8988T (cell line): ENCODE measurements around the gene TTL.
"Not testable (repeated sequence)": the region's sequence is repeated elsewhere in the genome, so short reads cannot be mapped to it uniquely, and the experiment has no call there.

ENCODE experiments used
- DNase-seq: peaks from one replicate; pipeline ENCODE4 v3.0.0; 2011

Gene TTL

DNA sequence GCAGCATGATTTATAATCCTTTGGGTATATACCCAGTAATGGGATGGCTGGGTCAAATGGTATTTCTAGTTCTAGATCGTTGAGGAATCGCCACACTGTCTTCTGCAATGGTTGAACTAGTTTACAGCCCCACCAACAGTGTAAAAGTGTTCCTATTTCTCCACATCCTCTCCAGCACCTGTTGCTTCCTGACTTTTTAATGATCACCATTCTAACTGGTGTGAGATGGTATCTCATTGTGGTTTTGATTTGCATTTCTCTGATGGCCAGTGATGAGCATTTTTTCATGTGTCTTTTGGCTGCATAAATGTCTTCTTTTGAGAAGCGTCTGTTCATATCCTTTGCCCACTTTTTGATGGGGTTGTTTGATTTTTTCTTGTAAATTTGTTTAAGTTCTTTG lies 42.3 kb downstream of the TTL start:
- not testable (repeated sequence) for DNase-seq

DNA sequence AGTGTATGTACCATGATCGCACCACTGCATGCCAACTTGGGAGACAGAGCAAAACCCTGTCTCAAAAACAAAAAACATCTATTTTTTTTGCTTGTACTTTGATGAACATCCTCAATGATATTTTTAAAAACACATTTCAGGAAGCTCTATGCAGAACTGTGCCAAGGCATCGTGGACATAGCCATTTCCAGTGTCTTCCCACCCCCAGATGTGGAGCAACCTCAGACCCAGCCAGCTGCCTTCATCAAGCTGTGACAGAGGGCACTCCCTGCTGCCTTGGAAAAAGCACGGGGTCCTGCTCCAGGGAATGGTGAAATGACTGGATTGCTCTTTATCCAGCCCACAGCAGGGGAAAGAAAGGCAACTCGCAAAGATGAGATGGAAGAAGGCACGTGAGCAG lies 46.6 kb downstream of the TTL start:
- DNase-seq: no peak

DNA sequence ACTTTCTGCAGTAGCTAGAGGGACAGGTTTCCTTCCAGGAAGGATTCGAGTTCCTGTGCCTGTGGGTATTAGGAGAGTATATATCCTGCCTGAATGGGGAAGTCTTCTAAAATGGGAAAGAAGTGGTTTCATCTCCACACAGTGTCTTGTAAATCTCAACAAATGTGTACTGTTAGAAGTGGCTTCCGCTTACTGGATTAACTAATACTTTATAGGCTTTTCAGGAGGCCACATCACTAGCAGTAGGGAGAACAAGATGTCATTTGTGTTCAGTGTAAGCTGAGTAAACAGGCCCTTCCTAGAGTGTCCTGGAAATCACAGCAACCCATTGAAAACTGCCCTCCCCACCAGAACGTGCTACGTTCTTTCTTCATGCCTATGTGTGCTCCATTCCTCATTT lies 47.8 kb downstream of the TTL start:
- DNase-seq: no peak

DNA sequence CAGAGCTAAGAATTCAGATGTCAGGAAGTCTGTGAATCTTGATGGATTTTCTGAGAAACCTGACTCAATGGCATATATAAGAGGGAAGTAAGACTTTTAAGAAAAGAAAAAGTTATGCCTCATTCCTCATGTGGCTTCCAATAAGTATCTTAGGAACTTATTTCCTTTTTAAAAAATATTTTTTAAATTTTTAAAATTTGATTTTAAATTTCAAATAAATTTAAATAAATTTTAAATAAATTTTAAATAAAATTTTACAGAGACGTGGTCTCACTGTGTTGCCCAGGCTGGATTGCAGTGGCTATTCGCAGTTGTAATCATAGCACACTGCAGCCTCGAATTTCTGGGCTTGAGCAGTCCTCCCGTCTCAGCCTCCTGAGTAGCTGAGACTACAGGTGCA lies 48.8 kb downstream of the TTL start:
- no peak for DNase-seq

DNA sequence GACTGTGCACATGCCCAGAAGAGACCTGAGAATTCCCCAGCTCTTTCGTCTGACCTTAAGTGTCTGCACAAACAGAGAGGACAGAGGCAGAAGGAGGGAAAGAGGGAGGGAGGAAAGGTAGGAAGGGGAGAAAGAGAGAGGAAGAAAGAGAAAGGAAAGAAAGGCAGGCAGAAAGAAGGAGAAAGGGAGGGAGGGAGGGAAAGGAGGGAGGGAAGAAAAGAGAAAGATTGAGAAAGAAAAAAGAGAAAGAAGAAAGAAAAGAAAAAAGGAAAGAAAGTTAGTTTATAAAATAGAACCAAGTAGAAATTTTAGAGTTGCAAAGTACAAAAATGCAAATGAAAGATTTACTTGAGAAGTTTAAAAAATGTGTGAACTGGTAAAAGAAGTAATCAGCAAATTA lies 52.9 kb downstream of the TTL start:
- no peak for DNase-seq

DNA sequence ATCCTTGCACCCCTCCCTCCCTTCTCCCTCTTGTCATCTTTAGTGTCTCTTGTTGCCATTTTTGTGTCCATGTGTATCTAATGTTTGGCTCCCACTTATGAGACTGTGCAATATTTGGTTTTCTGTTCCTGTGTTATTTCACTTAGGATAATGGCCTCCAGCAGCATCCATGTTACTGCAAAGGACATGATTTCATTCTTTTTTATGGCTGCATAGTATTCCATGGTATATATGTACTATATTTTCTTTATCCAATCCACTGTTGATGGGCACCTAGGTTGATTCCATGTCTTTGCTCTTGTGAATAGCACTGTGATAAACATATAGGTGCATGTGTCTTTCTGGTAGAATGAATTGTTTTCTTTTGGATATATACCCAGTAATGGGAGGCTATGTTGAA lies 54.7 kb downstream of the TTL start:
- DNase-seq: not testable (repeated sequence)

DNA sequence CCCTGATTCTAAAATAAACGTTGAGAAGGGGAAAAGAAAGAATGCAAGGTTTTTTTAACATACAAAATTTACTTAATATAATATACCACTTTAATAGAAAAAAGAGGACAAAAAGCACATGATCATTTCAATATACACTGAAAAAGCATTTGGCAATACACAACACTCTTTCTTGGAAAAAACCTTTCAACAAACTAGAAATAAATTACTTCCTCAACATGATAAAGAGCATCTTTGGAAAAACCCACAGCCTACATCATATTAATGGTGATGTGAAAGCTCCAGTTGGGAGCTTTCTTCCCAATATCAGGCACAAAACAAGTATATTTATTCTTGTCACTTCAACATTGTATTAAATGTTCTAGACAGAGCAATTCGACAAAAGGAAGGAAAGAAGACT lies 57.4 kb downstream of the TTL start:
- no peak for DNase-seq

DNA sequence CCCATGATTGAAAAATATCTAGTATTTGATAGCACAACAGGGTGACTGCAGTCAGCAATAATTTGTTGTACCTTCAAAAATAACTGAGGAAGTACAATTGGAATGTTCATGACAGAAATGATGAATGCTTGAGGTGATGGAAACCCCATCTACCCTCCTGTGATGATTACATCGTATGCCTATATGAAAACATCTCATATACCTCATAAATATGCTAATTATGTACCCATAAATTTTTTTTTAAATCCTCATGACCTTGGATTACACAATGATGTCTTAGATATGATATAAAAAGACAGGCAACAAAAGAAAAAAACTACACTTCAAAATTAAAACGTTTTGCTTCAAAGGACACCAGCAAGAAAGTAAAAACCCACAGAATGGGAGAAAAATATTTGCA lies 59.0 kb downstream of the TTL start:
- no peak for DNase-seq

DNA sequence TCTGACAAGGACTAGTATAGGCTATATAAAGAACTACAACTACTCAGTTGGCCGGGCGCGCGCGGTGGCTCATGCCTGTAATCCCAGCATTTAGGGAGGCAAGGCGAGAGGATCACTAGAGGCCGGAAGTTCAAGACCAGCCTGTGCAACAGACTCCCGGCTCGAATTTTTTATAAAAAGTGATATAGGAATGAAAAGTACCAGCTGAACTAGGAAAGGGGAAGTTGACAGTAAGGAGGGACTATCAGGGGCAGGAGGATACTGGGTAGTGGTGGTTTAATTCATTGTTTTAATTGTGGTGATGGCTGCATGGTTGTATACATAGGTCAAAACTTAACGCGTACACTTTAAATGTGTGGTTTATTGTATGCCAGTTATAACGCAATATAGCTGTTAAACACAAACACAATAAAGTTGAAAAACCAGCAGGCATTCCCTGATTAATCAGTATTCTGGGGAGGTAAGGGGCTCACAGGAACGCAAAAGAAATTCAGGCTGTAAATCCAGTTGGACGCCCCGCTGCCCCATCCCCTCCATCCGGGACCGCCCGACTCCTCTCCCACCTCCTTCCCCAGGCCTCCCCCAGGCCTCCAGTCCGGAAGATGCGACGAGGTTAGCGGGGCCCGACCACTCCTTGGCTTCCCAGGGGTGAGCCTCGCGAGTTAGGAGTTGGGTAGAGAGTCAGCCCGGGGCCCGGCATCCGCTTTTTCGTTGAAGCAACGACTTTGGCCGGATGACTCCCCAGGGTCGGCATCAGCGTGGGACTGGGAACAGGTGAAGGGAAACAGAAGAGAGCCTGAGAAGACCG lies 59.6 kb downstream of the TTL start:
- DNase-seq: peak; percentile 45

DNA sequence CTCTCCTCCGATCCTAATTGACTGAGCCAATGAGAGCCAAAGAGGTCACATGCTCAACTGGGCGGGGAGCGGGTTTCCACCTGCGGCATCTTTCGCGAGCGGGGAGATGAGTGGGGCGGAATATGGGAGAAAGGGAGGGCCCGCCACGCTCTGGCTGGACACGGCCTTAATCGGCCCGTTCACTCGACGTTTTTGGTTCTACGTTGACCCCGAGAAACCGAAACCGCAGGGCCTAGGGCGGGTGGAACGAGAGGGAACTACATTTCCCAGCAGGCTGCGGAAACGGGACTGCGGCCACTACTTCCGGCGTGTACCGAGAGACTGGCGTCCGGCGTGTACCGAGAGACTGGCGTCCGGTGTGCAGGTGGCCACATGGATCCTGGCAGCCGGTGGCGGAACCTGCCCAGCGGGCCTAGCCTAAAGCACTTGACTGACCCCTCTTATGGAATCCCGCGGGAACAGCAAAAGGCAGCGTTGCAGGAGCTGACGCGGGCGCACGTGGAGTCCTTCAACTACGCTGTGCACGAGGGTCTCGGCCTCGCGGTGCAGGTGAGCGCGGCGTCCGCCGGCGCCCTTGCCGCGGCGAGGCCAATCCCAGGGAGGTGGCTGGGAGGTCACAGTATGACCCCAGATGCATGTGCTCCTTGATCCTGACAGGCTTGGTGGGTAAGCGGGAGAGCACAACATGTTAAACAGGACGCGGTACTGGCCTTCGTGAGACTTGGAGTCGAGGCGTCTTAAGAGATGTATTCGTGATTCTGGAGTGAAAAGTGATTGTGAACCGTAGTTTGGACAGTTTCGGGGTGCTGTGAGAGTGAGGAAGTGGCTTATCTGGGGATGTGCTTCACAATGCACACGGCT lies 60.4 kb downstream of the TTL start, which contains the start of gene POLR1B:
POLR1B (plus strand) TSS at position 343 of the 861 bp plus-strand sequence; CDS start at position 373, 30 bp downstream.
- DNase-seq: peak; percentile 58

DNA sequence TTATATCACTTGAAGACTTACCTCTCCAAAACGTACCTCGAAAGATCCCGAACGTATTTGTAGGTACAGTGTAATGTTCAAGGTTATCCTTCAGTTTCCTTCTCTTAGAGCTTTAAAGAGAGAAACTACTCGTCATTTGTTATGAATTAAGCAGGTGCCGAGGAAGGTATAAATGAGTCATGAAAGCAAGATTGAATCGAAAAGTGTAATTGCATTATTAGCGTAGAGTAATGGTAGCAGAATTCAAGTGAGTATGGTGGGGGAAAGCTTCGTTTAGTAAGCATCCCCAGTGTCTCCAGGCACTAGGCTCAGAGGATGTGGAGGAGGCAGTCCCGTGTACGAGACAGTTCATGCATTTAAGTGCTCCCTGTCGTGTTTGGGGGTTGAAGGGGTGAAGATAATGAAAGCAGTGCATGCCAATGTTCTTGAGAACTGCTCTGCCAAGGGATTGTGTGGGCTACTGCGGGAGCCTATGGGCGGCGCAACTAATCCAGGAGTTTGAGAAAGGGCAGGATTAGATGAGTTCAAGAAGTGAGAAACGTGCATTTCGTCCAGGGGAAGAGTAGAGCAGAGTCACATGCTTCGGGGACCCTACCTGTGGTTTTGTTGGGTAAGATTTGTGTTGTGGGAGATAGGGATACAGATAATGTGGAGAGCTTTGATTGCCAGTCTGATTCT lies 61.2 kb downstream of the TTL start:
- DNase-seq: no peak

DNA sequence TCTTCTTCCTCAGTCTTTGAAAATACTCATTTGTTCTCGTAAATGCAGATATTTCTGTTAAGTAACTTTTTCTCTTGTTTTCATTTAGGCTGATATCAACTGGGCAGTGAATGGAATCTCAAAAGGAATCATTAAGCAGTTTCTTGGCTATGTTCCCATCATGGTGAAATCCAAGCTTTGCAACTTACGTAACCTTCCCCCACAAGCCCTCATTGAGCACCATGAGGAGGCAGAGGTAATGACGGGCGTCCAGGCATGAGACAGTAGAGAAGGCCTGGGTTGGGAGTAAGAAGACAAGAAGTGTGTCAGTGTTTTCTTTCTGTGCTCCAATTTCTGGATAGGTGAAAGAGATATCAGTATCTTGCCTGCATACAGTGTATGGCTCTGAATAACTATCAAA lies 65.4 kb downstream of the TTL start:
- no peak for DNase-seq

DNA sequence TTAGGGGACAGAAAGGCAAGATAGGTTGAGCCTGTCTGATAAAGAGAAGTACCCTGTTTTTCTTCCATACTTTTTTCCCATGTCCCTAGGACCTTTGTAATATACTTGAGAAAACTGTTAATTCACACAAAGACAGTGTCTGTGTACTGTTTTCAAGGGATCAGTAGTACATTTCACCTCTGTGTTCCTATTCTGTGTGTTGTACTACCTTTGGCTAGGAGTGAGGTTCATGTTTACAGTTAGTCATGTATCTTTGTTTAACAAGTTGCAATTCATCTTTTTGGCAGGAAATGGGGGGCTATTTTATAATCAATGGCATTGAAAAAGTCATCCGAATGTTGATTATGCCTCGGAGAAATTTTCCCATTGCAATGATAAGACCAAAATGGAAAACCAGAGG lies 67.0 kb downstream of the TTL start:
- DNase-seq: no peak

DNA sequence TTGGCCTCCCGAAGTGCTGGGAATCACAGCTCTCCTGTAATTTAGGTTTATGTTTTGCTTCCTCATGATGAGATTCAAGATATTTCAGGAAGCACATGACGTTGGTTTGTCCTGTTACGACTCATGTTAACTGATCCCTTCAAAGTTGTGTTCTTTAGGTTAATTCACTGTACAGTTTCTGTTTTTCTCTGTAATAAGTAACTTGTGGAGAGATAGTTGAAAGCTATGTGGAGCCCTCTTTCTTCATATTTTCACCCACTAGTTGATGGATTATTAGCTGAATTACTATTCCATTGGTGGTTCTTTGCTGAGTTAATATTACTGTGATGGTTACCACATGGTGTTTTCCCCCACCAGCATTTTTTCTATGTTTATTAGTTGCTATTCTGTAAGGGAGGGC lies 84.1 kb downstream of the TTL start:
- DNase-seq: no peak

DNA sequence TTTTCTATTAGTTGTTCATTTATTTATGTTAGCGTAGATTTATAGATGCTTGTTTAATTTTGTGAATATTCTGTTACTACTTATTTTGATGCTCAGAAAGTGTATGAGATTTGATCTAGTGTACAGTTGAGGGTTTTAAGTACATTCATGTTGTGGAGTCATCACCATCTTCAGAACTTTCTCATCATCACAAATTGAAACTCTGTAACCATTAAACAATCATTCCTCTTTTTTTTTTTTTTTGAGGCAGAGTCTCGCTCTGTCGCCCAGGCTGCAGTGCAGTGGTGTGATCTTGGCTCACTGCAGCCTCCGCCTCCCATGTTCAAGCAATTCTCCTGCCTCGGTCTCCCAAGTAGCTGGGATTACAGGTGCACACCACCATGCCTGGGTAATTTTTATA lies 84.6 kb downstream of the TTL start:
- DNase-seq: not testable (repeated sequence)

DNA sequence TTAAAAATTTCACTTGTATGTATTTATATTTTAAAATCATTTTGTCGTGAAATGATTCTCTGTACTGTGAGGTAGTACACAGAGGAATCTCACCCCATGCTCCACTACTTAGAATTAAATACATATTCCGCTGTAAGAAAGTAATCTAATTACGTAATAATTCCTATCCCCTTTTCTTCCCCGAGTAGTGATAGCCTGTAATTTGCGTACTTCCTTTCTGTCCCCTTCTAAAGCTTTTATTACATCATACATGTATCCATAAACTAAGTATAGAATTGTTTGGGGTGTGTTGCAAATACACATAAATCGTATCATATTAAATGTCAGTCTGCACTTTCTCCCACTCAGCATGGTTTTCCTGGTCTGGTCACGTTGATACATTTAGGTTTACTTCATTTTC lies 90.0 kb downstream of the TTL start:
- DNase-seq: no peak

DNA sequence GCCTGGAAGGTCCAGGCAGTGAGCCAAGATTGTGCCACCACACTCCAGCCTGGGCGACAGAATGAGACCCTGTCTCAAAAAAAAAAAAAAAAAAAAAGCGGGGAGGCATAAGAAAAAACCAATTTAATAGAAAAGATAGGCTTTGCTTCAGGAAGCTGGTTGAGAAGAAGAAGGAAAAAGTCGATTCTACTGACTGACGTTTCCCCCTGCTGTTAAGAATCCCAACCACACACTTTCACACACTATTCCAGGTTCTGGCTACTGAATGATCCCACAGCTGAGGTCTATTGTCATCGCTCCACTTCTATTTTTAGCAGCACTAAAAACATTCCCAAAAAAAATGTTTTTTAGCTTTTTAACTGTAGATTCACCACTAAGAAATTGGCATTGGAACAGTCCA lies 95.8 kb downstream of the TTL start:
- no peak for DNase-seq

DNA sequence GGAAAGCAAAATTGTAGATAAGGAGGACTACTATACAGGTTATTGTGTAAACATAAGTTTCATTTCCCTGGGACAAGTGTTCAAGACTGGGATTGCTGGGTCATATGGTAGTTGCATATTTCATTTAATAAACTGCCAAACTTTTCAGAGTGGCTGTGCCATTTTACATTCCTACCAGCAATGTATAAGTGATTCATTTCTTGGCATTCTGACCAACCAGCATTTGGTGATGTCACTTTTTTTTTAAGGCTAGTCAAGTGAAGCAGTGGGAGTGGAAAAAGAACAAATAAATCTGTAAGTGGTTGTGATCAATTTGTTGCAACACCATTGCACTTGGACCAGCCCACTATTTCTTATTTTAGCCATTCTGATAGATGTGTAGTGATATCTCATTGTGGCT lies 97.3 kb downstream of the TTL start:
- DNase-seq: no peak

DNA sequence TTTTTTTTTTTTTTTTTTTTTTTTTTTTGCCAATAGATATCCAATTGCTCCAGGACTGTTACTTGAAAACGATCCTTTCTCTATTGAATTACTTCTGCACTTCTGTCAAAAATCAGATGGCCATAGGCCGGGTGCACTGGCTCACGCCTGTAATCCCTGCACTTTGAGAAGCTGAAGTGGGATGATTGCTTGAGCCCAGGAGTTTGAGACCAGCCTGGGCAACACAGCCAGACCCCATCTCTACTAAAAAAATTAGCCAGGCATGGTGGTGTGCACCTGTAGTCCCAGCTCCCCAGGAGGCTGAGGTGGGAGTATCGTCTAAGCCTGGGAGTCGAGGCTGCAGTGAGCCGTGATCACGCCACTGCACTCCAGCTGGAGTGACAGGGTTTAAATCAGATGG lies 98.1 kb downstream of the TTL start:
- DNase-seq: no peak

DNA sequence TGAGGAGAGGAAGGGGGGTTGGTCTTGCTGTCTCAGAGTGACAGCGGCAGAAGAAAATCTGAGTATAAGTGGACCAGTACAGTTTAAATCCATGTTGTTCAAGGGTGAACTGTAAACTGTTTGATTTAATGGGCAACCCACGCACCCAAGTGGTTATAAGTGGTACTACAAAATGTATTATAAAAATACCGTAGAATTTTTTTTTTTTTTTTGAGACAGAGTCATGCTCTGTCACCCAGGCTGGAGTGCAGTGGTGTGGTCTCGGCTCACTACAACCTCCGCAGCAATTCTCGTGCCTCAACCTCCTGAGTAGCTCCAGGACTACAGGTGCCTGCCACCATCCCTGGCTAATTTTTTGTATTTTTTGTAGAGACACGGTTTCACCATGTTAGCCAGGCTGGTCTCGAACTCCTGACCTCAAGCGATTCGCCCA lies 100.4 kb downstream of the TTL start:
- DNase-seq: no peak

DNA sequence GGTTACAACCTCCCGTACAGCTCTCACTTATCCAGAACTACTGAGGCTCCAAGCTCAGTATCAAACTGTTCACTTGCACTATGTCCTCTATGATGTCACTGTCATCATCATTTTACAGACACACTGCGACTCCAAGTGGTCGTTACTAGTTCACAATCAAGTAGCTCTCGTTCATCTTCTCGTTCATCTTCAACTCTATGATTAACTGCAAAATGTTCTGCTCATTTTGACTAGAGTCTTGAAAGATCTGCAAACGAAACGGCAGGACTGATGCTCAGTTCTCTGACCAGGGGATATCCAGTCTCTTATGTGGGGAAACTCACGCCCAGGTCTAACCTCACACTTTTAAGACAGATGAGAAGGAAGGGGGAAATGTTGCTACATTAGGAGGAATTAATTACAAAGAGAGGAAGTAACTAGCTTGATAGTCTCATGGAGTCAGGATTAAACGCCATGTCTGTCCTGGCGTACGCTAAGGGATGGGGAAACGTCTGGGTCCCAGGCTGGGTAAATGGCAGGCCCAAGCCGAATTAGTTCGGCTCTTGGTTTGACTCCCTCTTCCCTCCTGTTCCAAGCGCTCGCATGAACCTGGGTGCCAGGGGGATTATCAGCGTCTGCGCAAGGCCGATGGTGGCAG lies 101.7 kb downstream of the TTL start:
- DNase-seq: no peak

DNA sequence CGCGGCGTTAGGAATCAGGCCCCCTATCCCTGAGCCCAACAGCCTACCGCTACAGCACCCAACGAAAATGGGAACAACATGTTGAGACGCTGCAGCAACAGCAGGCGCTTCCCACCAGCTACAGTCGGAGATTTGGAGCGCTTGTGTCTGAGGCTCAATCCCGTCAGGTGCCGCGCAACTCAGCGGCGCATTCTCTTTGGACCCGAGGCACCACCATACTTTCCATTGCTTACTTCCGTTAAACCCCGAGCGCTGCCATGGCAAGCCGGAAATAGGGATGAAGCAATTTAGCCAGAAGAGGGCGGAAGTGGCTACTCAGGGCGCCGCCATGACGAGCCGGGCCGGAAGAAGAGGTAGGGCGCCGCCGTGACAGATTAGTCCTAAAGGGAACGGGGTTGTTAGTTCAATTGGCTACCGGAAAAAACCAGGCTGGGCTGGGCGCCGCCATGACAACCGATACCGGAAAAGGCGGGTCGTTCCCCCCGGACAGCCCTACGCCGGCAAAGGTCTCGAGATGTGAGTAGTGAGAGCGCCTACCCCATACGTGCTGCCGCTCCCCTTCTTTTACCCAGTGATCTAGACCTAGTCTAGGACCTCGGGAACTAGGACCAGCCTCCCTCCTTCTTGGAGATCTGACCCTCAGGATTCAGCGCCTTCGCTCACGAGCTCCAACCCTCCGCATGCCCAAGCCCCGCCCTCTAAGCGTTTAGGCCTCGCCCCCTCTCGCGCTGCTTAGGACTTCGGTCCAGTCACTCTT lies 102.4 kb downstream of the TTL start, which contains the start of gene CHCHD5:
CHCHD5 (plus strand) TSS at position 476 of the 757 bp plus-strand sequence; CDS start at position 515, 39 bp downstream.
- DNase-seq: peak; percentile 47
